H1 (cell line): Measurements from ENCODE around the gene RAB8B. TPM values are rescaled to one million over a fixed set of nuclear protein-coding genes. Genes with fewer than 3 reads are reported as not detected.

ENCODE experiments used
- polyA plus RNA-seq, 7 experiments: library from polyadenylated mRNA; depleted of rRNA in 3 of 7; stranded (reverse) in 5 of 7; unstranded in 2 of 7; fragments of >200 nt in 5 of 7; fragments of 200-250 nt in 2 of 7; gene quantifications; 1 replicate in 5 of 7; 2 replicates in 1 of 7; 4 replicates in 1 of 7; pipeline versions ENCODE4 v1.2.1 to v1.2.3, GENCODE V29; 2011 to 2013; ENCODE audit warnings: missing spikeins in 2 of 7, mixed read lengths in 2 of 7
- total RNA-seq: library from RNA; stranded (reverse); fragmentation: NEBNext Ultra II Directional; extraction: Animal tissue kit (Norgen Biotek cat#: 25700); gene quantifications from 2 replicates; pipeline ENCODE4 v1.2.1, GENCODE V29; 2021
- TF ChIP-seq, protein P1 (sequence below): fragments of 300-600 bp; sonication (generic); IDR thresholded peaks from 2 replicates; pipeline ENCODE4 v1.7.1; 2012; ENCODE audit warnings: low read length, moderate library complexity, mild to moderate bottlenecking, inconsistent platforms; ENCODE audit not compliant: insufficient replicate concordance
- TF ChIP-seq, protein P2 (sequence below), 3 experiments: IDR thresholded peaks; 1 replicate in 2 of 3; 2 replicates in 1 of 3; pipeline versions ENCODE4 v1.5.1 to v1.6.1; 2011; ENCODE audit warnings: low read length in 3 of 3, mild to moderate bottlenecking in 3 of 3, inconsistent platforms in 2 of 3, low read depth in 1 of 3, moderate library complexity in 1 of 3; ENCODE audit not compliant: insufficient read depth in 1 of 3; ENCODE audit errors: control extremely low read depth in 1 of 3

RAB8B gene
- total and polyA plus RNA-seq, 2 of the 8 experiments (the other 6 are each of a cell fraction or from before 2014, with no cell fraction given) = 9.5 to 47.8 TPM

DNA sequence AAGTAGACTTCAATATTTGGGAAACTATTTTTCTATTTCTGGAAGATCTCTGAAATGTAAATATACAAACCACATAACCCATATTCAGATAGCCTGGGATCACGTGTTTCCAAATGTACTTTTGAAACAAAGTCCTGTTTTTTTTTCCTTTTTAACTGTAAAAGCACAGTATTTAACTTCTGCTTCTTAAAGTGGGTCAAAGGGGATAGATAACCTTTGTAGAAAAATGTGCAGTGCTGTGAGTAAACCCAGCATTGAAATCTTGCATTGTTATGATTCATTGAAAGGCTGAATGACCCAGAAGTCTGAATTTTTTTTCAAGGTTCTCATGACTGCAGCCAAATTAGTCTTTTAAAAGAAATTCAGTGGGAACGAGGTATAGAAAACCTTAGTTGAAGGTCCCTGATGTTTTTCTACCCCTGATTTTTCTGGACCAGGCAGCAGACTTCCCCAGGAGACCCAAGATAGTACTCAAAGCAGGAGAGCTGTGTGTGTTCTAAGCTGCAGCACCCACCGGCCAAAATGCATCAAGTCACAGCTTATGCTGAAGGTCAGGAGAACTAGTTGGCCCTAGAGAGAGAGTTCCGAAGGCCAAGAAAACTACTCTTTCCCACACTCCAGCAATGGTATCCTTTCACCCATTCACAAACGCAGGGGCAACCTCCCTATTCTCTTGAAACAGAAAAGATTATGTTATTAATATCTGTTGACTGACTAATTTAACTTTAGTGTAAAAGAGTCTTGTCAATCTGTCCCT is 44.4 kb downstream of the RAB8B start (continued):
- TF ChIP-seq, protein P1, sequence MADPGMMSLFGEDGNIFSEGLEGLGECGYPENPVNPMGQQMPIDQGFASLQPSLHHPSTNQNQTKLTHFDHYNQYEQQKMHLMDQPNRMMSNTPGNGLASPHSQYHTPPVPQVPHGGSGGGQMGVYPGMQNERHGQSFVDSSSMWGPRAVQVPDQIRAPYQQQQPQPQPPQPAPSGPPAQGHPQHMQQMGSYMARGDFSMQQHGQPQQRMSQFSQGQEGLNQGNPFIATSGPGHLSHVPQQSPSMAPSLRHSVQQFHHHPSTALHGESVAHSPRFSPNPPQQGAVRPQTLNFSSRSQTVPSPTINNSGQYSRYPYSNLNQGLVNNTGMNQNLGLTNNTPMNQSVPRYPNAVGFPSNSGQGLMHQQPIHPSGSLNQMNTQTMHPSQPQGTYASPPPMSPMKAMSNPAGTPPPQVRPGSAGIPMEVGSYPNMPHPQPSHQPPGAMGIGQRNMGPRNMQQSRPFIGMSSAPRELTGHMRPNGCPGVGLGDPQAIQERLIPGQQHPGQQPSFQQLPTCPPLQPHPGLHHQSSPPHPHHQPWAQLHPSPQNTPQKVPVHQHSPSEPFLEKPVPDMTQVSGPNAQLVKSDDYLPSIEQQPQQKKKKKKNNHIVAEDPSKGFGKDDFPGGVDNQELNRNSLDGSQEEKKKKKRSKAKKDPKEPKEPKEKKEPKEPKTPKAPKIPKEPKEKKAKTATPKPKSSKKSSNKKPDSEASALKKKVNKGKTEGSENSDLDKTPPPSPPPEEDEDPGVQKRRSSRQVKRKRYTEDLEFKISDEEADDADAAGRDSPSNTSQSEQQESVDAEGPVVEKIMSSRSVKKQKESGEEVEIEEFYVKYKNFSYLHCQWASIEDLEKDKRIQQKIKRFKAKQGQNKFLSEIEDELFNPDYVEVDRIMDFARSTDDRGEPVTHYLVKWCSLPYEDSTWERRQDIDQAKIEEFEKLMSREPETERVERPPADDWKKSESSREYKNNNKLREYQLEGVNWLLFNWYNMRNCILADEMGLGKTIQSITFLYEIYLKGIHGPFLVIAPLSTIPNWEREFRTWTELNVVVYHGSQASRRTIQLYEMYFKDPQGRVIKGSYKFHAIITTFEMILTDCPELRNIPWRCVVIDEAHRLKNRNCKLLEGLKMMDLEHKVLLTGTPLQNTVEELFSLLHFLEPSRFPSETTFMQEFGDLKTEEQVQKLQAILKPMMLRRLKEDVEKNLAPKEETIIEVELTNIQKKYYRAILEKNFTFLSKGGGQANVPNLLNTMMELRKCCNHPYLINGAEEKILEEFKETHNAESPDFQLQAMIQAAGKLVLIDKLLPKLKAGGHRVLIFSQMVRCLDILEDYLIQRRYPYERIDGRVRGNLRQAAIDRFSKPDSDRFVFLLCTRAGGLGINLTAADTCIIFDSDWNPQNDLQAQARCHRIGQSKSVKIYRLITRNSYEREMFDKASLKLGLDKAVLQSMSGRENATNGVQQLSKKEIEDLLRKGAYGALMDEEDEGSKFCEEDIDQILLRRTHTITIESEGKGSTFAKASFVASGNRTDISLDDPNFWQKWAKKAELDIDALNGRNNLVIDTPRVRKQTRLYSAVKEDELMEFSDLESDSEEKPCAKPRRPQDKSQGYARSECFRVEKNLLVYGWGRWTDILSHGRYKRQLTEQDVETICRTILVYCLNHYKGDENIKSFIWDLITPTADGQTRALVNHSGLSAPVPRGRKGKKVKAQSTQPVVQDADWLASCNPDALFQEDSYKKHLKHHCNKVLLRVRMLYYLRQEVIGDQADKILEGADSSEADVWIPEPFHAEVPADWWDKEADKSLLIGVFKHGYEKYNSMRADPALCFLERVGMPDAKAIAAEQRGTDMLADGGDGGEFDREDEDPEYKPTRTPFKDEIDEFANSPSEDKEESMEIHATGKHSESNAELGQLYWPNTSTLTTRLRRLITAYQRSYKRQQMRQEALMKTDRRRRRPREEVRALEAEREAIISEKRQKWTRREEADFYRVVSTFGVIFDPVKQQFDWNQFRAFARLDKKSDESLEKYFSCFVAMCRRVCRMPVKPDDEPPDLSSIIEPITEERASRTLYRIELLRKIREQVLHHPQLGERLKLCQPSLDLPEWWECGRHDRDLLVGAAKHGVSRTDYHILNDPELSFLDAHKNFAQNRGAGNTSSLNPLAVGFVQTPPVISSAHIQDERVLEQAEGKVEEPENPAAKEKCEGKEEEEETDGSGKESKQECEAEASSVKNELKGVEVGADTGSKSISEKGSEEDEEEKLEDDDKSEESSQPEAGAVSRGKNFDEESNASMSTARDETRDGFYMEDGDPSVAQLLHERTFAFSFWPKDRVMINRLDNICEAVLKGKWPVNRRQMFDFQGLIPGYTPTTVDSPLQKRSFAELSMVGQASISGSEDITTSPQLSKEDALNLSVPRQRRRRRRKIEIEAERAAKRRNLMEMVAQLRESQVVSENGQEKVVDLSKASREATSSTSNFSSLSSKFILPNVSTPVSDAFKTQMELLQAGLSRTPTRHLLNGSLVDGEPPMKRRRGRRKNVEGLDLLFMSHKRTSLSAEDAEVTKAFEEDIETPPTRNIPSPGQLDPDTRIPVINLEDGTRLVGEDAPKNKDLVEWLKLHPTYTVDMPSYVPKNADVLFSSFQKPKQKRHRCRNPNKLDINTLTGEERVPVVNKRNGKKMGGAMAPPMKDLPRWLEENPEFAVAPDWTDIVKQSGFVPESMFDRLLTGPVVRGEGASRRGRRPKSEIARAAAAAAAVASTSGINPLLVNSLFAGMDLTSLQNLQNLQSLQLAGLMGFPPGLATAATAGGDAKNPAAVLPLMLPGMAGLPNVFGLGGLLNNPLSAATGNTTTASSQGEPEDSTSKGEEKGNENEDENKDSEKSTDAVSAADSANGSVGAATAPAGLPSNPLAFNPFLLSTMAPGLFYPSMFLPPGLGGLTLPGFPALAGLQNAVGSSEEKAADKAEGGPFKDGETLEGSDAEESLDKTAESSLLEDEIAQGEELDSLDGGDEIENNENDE = no peak
- TF ChIP-seq, protein P2, sequence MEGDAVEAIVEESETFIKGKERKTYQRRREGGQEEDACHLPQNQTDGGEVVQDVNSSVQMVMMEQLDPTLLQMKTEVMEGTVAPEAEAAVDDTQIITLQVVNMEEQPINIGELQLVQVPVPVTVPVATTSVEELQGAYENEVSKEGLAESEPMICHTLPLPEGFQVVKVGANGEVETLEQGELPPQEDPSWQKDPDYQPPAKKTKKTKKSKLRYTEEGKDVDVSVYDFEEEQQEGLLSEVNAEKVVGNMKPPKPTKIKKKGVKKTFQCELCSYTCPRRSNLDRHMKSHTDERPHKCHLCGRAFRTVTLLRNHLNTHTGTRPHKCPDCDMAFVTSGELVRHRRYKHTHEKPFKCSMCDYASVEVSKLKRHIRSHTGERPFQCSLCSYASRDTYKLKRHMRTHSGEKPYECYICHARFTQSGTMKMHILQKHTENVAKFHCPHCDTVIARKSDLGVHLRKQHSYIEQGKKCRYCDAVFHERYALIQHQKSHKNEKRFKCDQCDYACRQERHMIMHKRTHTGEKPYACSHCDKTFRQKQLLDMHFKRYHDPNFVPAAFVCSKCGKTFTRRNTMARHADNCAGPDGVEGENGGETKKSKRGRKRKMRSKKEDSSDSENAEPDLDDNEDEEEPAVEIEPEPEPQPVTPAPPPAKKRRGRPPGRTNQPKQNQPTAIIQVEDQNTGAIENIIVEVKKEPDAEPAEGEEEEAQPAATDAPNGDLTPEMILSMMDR (IDR thresholded peaks at IDR 0.05; ENCODE audit: control extremely low read depth in 1 of 3, insufficient read depth in 1 of 3, low read depth in 1 of 3, low read length in 3 of 3) = no peak
